ENCODE measurements around the gene DOCK4.

Gene DOCK4

GRCh38 chr7:111990643-111991042 lies 215.6 kb downstream of the DOCK4 start:
- FAIRE-seq: no peak

GRCh38 chr7:111987886-111988285 lies 218.3 kb downstream of the DOCK4 start:
- no peak for FAIRE-seq

GRCh38 chr7:111987115-111987826 lies 218.9 kb downstream of the DOCK4 start:
- no peak for FAIRE-seq

- no peak for FAIRE-seq
Measured at GRCh38 chr7:111986601-111987000, 219.6 kb downstream of the DOCK4 start.

- no peak for FAIRE-seq
Measured at GRCh38 chr7:111985798-111986197, 220.4 kb downstream of the DOCK4 start.

GRCh38 chr7:111982804-111983203 lies 223.4 kb downstream of the DOCK4 start:
- no peak for FAIRE-seq

GRCh38 chr7:111982133-111982532 lies 224.1 kb downstream of the DOCK4 start:
- no peak for FAIRE-seq

GRCh38 chr7:111980725-111981124 lies 225.5 kb downstream of the DOCK4 start:
- no peak for FAIRE-seq

GRCh38 chr7:111975346-111975745 lies 230.9 kb downstream of the DOCK4 start:
- no peak for FAIRE-seq

- FAIRE-seq: no peak
Measured at GRCh38 chr7:111960984-111961383, 245.2 kb downstream of the DOCK4 start.

GRCh38 chr7:111958896-111959295 lies 247.3 kb downstream of the DOCK4 start:
- FAIRE-seq: no peak

GRCh38 chr7:111958431-111958830 lies 247.8 kb downstream of the DOCK4 start:
- FAIRE-seq: no peak

- no peak for FAIRE-seq
Measured at GRCh38 chr7:111955616-111956015, 250.6 kb downstream of the DOCK4 start.

GRCh38 chr7:111954474-111955381 lies 251.5 kb downstream of the DOCK4 start:
- FAIRE-seq: no peak

- no peak for FAIRE-seq
Measured at GRCh38 chr7:111954056-111954455, 252.1 kb downstream of the DOCK4 start.

- FAIRE-seq: no peak
Measured at GRCh38 chr7:111953611-111954010, 252.6 kb downstream of the DOCK4 start.

- no peak for FAIRE-seq
Measured at GRCh38 chr7:111952783-111953182, 253.4 kb downstream of the DOCK4 start.

GRCh38 chr7:111951052-111951451 lies 255.1 kb downstream of the DOCK4 start:
- FAIRE-seq: no peak

- FAIRE-seq: no peak
Measured at GRCh38 chr7:111942450-111943081, 263.6 kb downstream of the DOCK4 start.

GRCh38 chr7:111937163-111937562 lies 269.0 kb downstream of the DOCK4 start:
- no peak for FAIRE-seq

GRCh38 chr7:111933609-111934008 lies 272.6 kb downstream of the DOCK4 start:
- no peak for FAIRE-seq

GRCh38 chr7:111931958-111932357 lies 274.2 kb downstream of the DOCK4 start:
- no peak for FAIRE-seq

- FAIRE-seq: no peak
Measured at GRCh38 chr7:111931016-111931517, 275.1 kb downstream of the DOCK4 start.

All from colon (tissue), 2 donors.